ENCODE results near the gene TLCD4.

TLCD4 gene

DNA sequence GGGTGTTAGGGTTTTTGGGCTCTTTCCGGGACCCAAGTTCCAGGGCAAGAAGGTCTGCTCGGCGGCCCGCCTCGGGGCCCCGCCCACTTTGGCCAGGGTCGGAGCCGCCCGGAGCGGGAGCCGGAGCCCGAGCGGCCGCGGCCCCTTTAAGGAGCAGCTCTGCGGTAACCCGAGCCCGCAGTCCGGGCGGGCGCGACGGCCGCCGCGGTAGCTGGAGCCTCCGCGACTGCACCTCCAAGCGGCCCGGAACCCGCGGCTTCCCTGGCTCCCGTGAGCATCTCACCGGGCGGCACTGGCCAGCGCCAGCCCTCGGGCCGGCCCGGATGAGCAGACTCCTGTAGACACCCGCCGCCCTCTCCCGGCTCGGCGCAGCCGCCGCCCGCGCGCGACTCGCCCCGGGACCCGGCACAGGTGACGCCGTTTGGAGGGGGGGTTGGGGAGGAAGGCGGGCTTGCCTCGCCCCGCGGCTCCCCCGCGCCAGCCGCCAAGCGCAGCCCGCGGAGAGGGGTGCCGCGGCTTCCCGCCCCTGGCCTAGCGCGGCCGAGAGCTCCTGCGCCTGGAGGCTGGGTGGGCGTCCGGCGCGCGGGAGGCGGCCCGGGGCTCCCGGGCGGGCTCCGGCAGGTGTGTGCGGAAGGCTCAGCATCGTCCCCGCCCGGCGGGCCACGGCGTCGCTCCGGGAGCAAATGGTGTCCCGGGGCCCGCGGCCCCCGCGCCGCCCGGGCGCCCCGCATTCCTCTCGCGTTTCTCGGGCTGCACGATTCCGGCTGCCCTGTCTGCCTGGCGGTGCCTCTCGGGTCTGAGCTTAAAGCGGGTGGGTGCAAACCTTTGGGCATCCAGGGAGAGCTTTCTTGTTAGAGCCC, at the start of gene TLCD4:
TLCD4 (plus strand) TSS at position 149 of the 860 bp plus-strand sequence. CDS start 26,547 bp downstream, outside the sequence.
- Histone ChIP-seq H3K4me1 (ENCODE audit: control insufficient read depth, insufficient read depth, low read length) (no peaks in the 10 kb centered on the region), H3K36me3 (ENCODE audit: control insufficient read depth, insufficient read depth, low read length, severe bottlenecking) (no peaks in the 10 kb centered on the region), H3K9me3 (ENCODE audit: control insufficient read depth, low read length) (no peaks in the 10 kb centered on the region), H3K4me3 (ENCODE audit: low read length) (peak within 1 kb of the TSS; percentile 87), H3K27me3 (replicated peaks; ENCODE audit: control insufficient read depth, insufficient read depth, low read length) (peaks cover 15% of the 10 kb centered on the region), H3K9ac (ENCODE audit: low read length) (peak within 1 kb of the TSS; percentile 70)
- DNase-seq (ENCODE audit: low read depth) = peak; percentile 69

- Histone ChIP-seq H3K27me3 (replicated peaks; ENCODE audit: control insufficient read depth, insufficient read depth, low read length) (no peaks in the 10 kb centered on the region), H3K9me3 (ENCODE audit: control insufficient read depth, low read length) (no peaks in the 10 kb centered on the region), H3K36me3 (ENCODE audit: control insufficient read depth, insufficient read depth, low read length, severe bottlenecking) (peaks cover 20% of the 10 kb centered on the region), H3K4me1 (ENCODE audit: control insufficient read depth, insufficient read depth, low read length) (peaks cover 18% of the 10 kb centered on the region), H3K4me3 (ENCODE audit: low read length) (no peak overlapping the region), H3K9ac (ENCODE audit: low read length) (no peak overlapping the region)
- DNase-seq (ENCODE audit: low read depth) = no peak
These were observed 49.6 kb upstream of the TLCD4 start for GRCh38 chr1:95067568-95067967.

- H3K9ac ChIP-seq (ENCODE audit: low read length) = no peak overlapping the region
- no peak overlapping the region for H3K4me3 ChIP-seq (ENCODE audit: low read length)
- no peak for DNase-seq (ENCODE audit: low read depth)
- no peaks in the 10 kb centered on the region for H3K9me3 ChIP-seq (ENCODE audit: control insufficient read depth, low read length)
- no peaks in the 10 kb centered on the region for H3K27me3 ChIP-seq (replicated peaks; ENCODE audit: control insufficient read depth, insufficient read depth, low read length)
- peaks cover 21% of the 10 kb centered on the region for H3K4me1 ChIP-seq (ENCODE audit: control insufficient read depth, insufficient read depth, low read length)
- peaks cover 7% of the 10 kb centered on the region for H3K36me3 ChIP-seq (ENCODE audit: control insufficient read depth, insufficient read depth, low read length, severe bottlenecking)
These were observed 48.0 kb upstream of the TLCD4 start for GRCh38 chr1:95068956-95069709.

- H3K9me3 ChIP-seq (ENCODE audit: control insufficient read depth, low read length) = no peaks in the 10 kb centered on the region
- no peak overlapping the region for H3K9ac ChIP-seq (ENCODE audit: low read length)
- H3K36me3 ChIP-seq (ENCODE audit: control insufficient read depth, insufficient read depth, low read length, severe bottlenecking) = peaks cover 2% of the 10 kb centered on the region
- H3K4me3 ChIP-seq (ENCODE audit: low read length) = no peak overlapping the region
- no peaks in the 10 kb centered on the region for H3K27me3 ChIP-seq (replicated peaks; ENCODE audit: control insufficient read depth, insufficient read depth, low read length)
- DNase-seq (ENCODE audit: low read depth) = no peak
- H3K4me1 ChIP-seq (ENCODE audit: control insufficient read depth, insufficient read depth, low read length) = peaks cover 21% of the 10 kb centered on the region
These were observed 47.5 kb upstream of the TLCD4 start for GRCh38 chr1:95069710-95070093.

GRCh38 chr1:95071539-95071938, 45.6 kb upstream of the TLCD4 start:
- Histone ChIP-seq H3K36me3 (ENCODE audit: control insufficient read depth, insufficient read depth, low read length, severe bottlenecking) (no peaks in the 10 kb centered on the region), H3K27me3 (replicated peaks; ENCODE audit: control insufficient read depth, insufficient read depth, low read length) (no peaks in the 10 kb centered on the region), H3K9me3 (ENCODE audit: control insufficient read depth, low read length) (no peaks in the 10 kb centered on the region), H3K4me1 (ENCODE audit: control insufficient read depth, insufficient read depth, low read length) (peaks cover 19% of the 10 kb centered on the region), H3K4me3 (ENCODE audit: low read length) (peak overlapping the region; percentile 80), H3K9ac (ENCODE audit: low read length) (peak overlapping the region; percentile 86)
- no peak for DNase-seq (ENCODE audit: low read depth)

DNA sequence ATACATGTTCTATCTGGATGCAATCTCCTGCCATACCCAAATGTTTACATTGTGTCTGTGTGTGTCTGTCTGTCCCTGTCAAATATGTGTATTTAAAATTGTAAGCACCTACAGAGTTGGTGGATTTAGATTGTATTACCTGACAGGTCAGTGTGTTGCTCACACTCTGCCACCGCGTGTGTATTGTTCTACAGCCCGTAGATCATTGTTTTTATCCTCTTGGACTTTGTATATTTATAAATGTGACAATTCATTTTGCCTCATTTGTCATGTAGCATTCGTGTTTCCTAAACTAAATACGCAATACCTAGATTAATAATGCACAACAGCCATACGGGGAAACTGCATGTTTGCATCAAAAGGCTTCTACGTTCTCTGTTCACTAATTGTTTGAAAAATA, 45.0 kb upstream of the TLCD4 start:
- Histone ChIP-seq H3K36me3 (ENCODE audit: control insufficient read depth, insufficient read depth, low read length, severe bottlenecking) (no peaks in the 10 kb centered on the region), H3K27me3 (replicated peaks; ENCODE audit: control insufficient read depth, insufficient read depth, low read length) (no peaks in the 10 kb centered on the region), H3K9me3 (ENCODE audit: control insufficient read depth, low read length) (no peaks in the 10 kb centered on the region), H3K9ac (ENCODE audit: low read length) (peak overlapping the region; percentile 86), H3K4me3 (ENCODE audit: low read length) (peak overlapping the region; percentile 80), H3K4me1 (ENCODE audit: control insufficient read depth, insufficient read depth, low read length) (peaks cover 17% of the 10 kb centered on the region)
- DNase-seq (ENCODE audit: low read depth) = no peak

DNA sequence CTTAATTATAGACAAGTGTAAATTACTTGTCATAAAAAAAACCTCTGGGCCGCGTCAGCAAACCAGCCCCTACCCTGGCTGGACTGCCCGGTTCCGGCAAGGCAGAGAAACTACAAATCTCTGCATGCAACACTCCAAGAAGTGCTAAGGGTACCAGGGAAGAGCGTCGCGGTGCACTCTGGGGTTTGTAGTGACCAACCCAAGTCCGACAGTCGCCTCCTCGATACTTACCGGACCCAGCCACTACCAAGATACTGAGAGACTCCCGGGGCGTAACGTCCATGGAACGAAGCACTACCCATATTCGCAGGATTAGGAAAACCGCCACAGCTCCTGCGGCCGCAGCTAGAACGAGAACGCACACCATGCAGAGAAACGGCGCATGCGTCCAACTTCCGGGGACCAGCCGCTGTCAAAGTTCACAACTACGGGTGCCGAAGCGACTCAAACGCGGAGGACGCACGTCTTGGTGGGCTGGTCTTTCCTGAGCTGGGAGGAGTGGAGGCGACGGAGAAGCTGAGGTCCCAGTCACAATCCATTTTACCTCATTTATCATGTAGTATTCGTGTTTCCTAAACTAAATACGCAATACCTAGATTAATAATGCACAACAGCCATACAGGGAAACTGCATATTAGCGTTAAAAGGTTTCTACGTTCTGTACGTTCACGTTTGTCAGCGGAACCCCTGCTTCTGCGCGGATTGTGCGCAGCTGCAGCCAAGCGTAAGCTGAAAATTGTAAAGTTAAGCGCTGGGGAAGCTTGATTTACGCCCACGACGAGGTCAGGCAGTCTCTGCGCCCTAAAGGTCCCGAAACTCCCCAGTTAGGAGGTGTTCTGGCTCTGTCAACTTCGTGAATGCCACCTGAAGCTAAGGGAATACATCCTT, 44.4 kb upstream of the TLCD4 start, which contains the start of gene ALG14:
ALG14 (minus strand) TSS at position 420 of the 888 bp plus-strand sequence; CDS start at position 367, 53 bp downstream.
- peak within 1 kb of the TSS; percentile 86 for H3K9ac ChIP-seq (ENCODE audit: low read length)
- no peaks in the 10 kb centered on the region for H3K36me3 ChIP-seq (ENCODE audit: control insufficient read depth, insufficient read depth, low read length, severe bottlenecking)
- no peaks in the 10 kb centered on the region for H3K27me3 ChIP-seq (replicated peaks; ENCODE audit: control insufficient read depth, insufficient read depth, low read length)
- H3K9me3 ChIP-seq (ENCODE audit: control insufficient read depth, low read length) = no peaks in the 10 kb centered on the region
- peak within 1 kb of the TSS; percentile 80 for H3K4me3 ChIP-seq (ENCODE audit: low read length)
- peak; percentile 98 for DNase-seq (ENCODE audit: low read depth)
- H3K4me1 ChIP-seq (ENCODE audit: control insufficient read depth, insufficient read depth, low read length) = peaks cover 13% of the 10 kb centered on the region

GRCh38 chr1:95073446-95073845, 43.7 kb upstream of the TLCD4 start:
- peak overlapping the region; percentile 86 for H3K9ac ChIP-seq (ENCODE audit: low read length)
- H3K4me1 ChIP-seq (ENCODE audit: control insufficient read depth, insufficient read depth, low read length) = peaks cover 10% of the 10 kb centered on the region
- peaks cover 2% of the 10 kb centered on the region for H3K27me3 ChIP-seq (replicated peaks; ENCODE audit: control insufficient read depth, insufficient read depth, low read length)
- no peaks in the 10 kb centered on the region for H3K36me3 ChIP-seq (ENCODE audit: control insufficient read depth, insufficient read depth, low read length, severe bottlenecking)
- no peak for DNase-seq (ENCODE audit: low read depth)
- H3K4me3 ChIP-seq (ENCODE audit: low read length) = peak overlapping the region; percentile 80
- no peaks in the 10 kb centered on the region for H3K9me3 ChIP-seq (ENCODE audit: control insufficient read depth, low read length)

DNA sequence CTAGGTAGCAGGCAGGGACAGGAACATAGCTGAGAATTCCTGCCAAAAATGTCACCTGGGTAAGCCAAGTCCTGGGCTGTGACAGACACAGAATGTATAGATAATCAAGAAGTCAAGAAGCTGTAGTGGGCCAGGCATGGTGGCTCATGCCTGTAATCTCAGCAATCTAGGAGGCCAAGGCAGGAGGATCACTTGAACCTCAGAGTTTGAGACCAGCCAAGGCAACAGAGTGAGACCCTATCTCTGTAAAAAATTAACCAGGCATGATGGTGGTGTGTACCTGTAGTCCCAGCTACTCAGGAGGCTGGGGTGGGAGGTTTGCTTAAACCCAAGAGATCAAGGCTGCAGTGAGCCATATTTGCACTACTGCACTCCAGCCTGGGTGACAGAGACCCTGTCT, 41.1 kb upstream of the TLCD4 start:
- Histone ChIP-seq H3K9me3 (ENCODE audit: control insufficient read depth, low read length) (no peaks in the 10 kb centered on the region), H3K4me1 (ENCODE audit: control insufficient read depth, insufficient read depth, low read length) (peaks cover 10% of the 10 kb centered on the region), H3K4me3 (ENCODE audit: low read length) (no peak overlapping the region), H3K36me3 (ENCODE audit: control insufficient read depth, insufficient read depth, low read length, severe bottlenecking) (no peaks in the 10 kb centered on the region), H3K9ac (ENCODE audit: low read length) (no peak overlapping the region), H3K27me3 (replicated peaks; ENCODE audit: control insufficient read depth, insufficient read depth, low read length) (peaks cover 4% of the 10 kb centered on the region)
- DNase-seq (ENCODE audit: low read depth) = no peak

DNA sequence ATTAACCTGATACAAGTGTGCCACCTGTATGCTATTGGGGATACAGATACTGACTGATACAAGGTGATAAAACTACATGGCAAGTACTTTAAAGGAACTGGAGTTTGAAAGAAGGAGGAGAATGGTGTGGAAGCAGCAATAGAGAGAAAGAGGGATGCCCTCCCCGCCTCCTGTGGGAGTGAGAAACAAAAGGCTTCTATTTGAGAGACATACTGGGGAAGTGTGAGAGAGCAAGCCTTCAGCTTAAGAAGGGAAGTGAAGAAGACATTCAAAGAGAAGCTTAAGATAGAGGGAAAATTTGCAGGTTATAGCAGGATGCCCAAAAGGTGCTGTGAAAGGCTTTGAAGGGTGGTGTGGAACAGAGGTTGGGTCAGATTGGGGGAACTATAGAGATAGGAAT, 36.7 kb upstream of the TLCD4 start:
- DNase-seq (ENCODE audit: low read depth) = no peak
- Histone ChIP-seq H3K4me3 (ENCODE audit: low read length) (no peak overlapping the region), H3K36me3 (ENCODE audit: control insufficient read depth, insufficient read depth, low read length, severe bottlenecking) (no peaks in the 10 kb centered on the region), H3K4me1 (ENCODE audit: control insufficient read depth, insufficient read depth, low read length) (no peaks in the 10 kb centered on the region), H3K9me3 (ENCODE audit: control insufficient read depth, low read length) (no peaks in the 10 kb centered on the region), H3K27me3 (replicated peaks; ENCODE audit: control insufficient read depth, insufficient read depth, low read length) (peaks cover 4% of the 10 kb centered on the region), H3K9ac (ENCODE audit: low read length) (no peak overlapping the region)

Data from adipocyte (in vitro differentiated cells).